Activated T-cell treated with anti-CD3 and anti-CD28 coated beads, Interleukin-2, amount 50 U/mL, for 72 hours (primary cell): ENCODE measurements around the gene CCDC102B. TPM values are rescaled to one million over a fixed set of nuclear protein-coding genes. Genes with fewer than 3 reads are reported as not detected.

Experiments
- ATAC-seq, 2 donors: fragments of 150-1000 bp; cut with Tn5 transposase; replicated peaks in 1 of 2; 2 replicates each; pipeline ENCODE4 v1.10.0; 2021; ENCODE audit warnings: moderate library complexity in 2 of 2, mild to moderate bottlenecking in 1 of 2
- DNase-seq, 2 donors: peaks; one replicate each; pipeline ENCODE4 v3.0.0; 2021 to 2022; ENCODE audit warnings: mixed read lengths in 1 of 2
- H3K27ac Mint-ChIP-seq: one replicate; pipeline ENCODE4 v1.8.0; 2022; ENCODE audit warnings: mild to moderate bottlenecking, moderate library complexity, mixed read lengths
- H3K27me3 Mint-ChIP-seq: one replicate; pipeline ENCODE4 v1.8.0; 2022; ENCODE audit warnings: low read depth, mixed read lengths
- H3K36me3 Mint-ChIP-seq, 2 donors: one replicate each; pipeline ENCODE4 v1.8.0; 2022; ENCODE audit warnings: mixed read lengths in 2 of 2, mild to moderate bottlenecking in 1 of 2; ENCODE audit not compliant: insufficient read depth in 2 of 2
- H3K4me1 Mint-ChIP-seq: one replicate; pipeline ENCODE4 v1.8.0; 2022; ENCODE audit warnings: low read depth, mixed read lengths
- H3K4me3 Mint-ChIP-seq, 2 donors: one replicate each; pipeline ENCODE4 v1.8.0; 2022; ENCODE audit warnings: mild to moderate bottlenecking in 2 of 2, mixed read lengths in 2 of 2, moderate library complexity in 2 of 2
- H3K9me3 Mint-ChIP-seq, 2 donors: one replicate each; pipeline ENCODE4 v1.8.0; 2022; ENCODE audit warnings: mixed read lengths in 2 of 2
- total RNA-seq, 2 donors: library from RNA; stranded (reverse); gene quantifications; one replicate each; pipeline ENCODE4 v1.2.3, GENCODE V29; 2022

The CCDC102B gene
- total RNA-seq, 2 donors from 2014 or later = 3.3 to 4.3 TPM

- H3K4me3 Mint-ChIP-seq = no peak overlapping the region
- no peak for DNase-seq
- H3K27ac Mint-ChIP-seq = no peak overlapping the region
- H3K36me3 Mint-ChIP-seq = no peaks in the 10 kb centered on the region
- H3K9me3 Mint-ChIP-seq = peaks cover 1 to 7% of the 10 kb centered on the region in 2 donors
- H3K4me1 Mint-ChIP-seq = no peaks in the 10 kb centered on the region
- no peaks in the 10 kb centered on the region for H3K27me3 Mint-ChIP-seq
- no peak for ATAC-seq
Observed at GRCh38 chr18:69102959-69103358, 305.1 kb downstream of the CCDC102B start.

Other genes starting within 250 kb of the CCDC102B start
- gene TMX3, start 83.0 kb upstream of the CCDC102B start, total RNA-seq = 10 to 100 TPM; 69.5 to 79.6 TPM